GM12875 (cell line): ENCODE measurements around the gene TAF1C.

Source experiments
- H3K4me3 ChIP-seq: one replicate; pipeline ENCODE4 v1.5.1; 2011; ENCODE audit warnings: low read depth, low read length, control low read depth
- TF ChIP-seq, protein P1 (sequence below): IDR thresholded peaks from 2 replicates; pipeline ENCODE4 v1.5.1; 2011; ENCODE audit warnings: low read depth, mild to moderate bottlenecking, control low read depth, inconsistent platforms, low read length, moderate library complexity, borderline replicate concordance; ENCODE audit not compliant: insufficient read depth

Gene TAF1C, protein sequence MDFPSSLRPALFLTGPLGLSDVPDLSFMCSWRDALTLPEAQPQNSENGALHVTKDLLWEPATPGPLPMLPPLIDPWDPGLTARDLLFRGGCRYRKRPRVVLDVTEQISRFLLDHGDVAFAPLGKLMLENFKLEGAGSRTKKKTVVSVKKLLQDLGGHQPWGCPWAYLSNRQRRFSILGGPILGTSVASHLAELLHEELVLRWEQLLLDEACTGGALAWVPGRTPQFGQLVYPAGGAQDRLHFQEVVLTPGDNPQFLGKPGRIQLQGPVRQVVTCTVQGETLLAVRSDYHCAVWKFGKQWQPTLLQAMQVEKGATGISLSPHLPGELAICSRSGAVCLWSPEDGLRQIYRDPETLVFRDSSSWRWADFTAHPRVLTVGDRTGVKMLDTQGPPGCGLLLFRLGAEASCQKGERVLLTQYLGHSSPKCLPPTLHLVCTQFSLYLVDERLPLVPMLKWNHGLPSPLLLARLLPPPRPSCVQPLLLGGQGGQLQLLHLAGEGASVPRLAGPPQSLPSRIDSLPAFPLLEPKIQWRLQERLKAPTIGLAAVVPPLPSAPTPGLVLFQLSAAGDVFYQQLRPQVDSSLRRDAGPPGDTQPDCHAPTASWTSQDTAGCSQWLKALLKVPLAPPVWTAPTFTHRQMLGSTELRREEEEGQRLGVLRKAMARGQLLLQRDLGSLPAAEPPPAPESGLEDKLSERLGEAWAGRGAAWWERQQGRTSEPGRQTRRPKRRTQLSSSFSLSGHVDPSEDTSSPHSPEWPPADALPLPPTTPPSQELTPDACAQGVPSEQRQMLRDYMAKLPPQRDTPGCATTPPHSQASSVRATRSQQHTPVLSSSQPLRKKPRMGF

DNA sequence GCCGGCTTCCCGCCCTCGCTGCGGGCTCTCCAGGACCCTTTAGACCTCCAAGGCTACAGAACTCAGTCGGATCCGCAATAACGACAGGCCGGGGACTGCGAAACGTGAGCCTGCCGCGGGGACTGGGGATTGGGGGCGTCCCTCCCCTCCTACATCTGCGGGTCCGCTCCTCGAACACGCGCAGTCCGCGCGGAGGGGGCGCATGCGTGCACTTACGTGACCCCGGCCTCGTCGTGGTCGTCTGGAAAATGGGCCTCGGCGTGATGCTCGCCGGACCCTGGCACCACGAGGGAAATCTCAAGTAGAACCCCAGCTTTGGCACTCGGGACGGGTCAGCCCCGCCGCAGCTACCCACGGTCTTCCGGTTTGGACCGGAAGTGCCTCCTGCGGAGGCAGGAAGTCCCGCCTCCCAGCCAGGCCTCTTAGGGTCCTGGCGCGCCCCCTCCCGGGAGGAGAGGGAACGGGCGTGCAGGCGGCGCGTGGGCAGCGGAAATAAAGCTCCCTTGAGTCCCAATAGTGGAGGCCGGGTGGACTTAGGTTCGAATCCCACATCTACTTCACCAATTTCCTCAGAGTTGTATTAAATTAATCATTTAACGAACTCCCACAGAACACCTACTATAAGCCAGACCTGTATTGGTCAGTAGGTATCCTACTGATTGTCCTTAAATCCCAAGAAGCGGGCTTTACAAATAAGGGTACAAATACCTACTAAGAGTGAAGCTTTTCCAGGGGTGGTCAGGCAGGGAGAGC lies at the start of gene TAF1C:
TAF1C (minus strand) TSS at position 373 of the 753 bp plus-strand sequence. CDS start 2,069 bp downstream, outside the sequence.
- H3K4me3 ChIP-seq, result peak within 1 kb of the TSS; percentile 81
- TF ChIP-seq, protein P1, sequence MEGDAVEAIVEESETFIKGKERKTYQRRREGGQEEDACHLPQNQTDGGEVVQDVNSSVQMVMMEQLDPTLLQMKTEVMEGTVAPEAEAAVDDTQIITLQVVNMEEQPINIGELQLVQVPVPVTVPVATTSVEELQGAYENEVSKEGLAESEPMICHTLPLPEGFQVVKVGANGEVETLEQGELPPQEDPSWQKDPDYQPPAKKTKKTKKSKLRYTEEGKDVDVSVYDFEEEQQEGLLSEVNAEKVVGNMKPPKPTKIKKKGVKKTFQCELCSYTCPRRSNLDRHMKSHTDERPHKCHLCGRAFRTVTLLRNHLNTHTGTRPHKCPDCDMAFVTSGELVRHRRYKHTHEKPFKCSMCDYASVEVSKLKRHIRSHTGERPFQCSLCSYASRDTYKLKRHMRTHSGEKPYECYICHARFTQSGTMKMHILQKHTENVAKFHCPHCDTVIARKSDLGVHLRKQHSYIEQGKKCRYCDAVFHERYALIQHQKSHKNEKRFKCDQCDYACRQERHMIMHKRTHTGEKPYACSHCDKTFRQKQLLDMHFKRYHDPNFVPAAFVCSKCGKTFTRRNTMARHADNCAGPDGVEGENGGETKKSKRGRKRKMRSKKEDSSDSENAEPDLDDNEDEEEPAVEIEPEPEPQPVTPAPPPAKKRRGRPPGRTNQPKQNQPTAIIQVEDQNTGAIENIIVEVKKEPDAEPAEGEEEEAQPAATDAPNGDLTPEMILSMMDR, result peak; percentile 96

DNA sequence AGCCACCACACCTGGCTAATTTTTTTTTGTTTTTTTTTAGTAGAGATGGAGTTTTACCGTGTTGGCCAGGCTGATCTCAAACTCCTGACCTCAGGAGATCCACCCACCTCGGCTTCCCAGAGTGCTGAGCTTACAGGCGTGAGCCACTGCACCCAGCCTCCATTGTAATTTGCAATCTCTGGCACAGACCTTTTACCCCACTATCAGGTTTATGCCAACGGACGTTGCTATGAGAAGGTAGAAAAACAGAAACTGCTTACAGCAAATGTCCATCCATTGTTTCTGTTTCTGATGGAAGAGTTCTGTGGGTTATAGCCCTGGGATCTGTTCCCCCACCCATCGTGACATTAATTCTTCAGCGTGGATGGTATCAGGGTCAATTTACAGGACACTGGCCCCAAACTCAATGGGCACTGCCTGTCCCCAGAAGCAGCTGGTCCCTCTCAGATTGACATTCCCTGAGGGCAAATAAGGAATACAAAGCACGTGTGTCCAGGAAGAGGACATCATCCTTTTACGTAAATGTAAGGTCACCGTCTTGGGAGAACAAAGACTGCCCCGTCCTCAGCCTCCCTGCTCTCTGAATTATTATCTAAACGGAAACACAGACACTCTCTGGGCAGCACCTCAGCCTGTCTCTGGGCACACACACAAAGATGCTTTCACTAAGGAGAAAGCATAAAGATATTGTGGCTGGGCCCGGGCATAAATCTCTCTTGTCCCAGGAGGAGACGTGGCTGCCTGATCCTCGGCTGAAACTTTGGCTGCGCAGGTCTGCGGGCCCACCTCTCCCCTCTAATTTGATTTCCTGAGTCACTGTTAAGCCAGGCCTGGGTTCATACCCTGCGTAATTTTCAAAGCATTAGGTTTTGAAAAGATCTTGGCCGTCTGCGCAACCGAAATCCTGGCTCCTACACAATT lies 47.7 kb upstream of the TAF1C start:
- H3K4me3 ChIP-seq, result no peak overlapping the region

DNA sequence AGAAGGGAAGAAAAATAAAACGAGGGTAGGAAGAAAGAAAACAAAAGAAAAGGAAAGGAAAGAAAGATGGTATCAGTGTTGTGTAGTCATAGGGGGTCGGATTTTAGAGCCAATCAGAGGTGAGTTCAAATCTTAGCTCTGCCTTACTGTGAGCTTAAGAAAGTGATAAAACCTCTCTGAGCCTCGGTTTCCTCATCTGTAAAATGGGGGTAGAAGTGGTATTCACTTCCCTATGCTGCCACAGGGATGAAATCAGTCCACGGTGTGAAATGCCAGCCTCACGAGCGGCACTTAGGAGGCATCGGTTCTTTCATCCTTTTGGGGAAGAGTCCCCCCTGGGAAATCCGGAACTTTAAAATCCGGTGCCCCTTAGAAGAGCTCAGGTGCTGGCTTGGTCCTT lies 46.9 kb upstream of the TAF1C start:
- H3K4me3 ChIP-seq, result no peak overlapping the region
- TF ChIP-seq, protein P1, result no peak

More for the DNA sequence above, 47.7 kb upstream of the TAF1C start:
- TF ChIP-seq, protein P1, result no peak

DNA sequence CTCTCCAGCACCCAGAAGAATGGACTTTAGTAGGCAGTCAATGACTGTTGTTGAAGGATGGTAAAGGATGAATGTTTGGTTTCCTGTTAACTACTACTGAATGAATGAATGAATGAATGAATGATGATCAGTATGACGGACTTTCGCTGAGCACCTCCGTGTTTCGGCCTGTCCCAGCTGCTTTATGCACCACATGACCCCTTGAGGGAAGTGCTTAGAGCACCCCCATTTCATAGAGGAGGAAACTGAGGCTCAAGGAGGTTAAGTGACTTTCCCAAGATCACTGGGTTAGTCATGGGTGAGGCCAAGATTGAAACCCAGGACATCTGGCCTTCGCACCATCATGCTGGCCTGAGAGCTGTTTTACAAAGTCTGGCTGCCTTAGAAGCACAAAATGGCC lies 46.1 kb upstream of the TAF1C start:
- H3K4me3 ChIP-seq, result no peak overlapping the region
- TF ChIP-seq, protein P1, result no peak

DNA sequence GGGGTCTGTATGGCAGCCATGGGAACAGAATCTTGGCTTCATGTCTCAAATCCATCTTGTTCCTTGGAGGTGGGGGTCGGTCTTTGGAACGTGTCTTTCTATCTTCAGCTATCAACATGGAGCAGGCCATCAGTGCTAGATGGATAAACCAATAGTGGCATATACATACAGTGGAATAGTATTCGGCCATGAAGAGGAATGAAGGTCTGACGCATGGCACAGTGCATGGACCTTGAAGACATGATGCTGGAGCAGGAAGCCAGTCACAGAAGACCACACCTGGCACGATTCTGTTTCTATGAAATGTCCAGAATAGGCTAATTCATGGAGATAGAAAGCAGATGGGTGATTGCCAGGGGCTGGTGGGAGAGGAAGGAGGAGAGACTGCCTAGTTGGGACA lies 45.2 kb upstream of the TAF1C start:
- TF ChIP-seq, protein P1, result no peak
- no peak overlapping the region for H3K4me3 ChIP-seq

DNA sequence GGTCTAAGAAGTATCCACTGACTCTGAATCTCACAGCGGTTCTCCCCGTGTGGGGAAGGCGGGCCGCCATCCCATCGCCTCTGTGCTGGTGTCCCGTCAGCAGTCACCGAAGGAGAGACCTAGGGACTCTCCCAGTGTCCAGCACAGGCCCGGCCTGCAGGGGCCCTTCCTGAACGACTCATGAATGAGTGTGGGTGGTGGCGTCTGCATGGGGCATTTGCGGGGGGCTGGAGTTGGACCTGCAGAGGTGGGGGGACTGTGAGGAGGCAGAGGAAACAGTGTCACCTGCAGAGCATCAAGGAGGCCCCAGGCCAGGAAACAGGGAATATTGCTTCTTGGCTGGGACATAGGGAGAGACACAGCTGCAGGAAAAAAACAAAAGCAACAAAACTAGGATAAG lies 42.6 kb upstream of the TAF1C start:
- H3K4me3 ChIP-seq, result no peak overlapping the region
- TF ChIP-seq, protein P1, result no peak
